ENCODE data around the gene SETDB1.
A peak's percentile ranks its signal among the peaks of the same experiment; 100 is the strongest.

Gene SETDB1

GRCh38 chr1:150997949-150998348, 71.8 kb downstream of the SETDB1 start:
- peaks cover 23% of the 10 kb centered on the region for H3K4me1 ChIP-seq (ENCODE audit: low read depth, poor library complexity, severe bottlenecking)
- H3K27ac ChIP-seq = no peak overlapping the region; the same call in 1 of the 2 replicates
- H3K4me2 ChIP-seq = no peak overlapping the region
- H3K9ac ChIP-seq = no peak overlapping the region
- H3K4me3 ChIP-seq (IDR thresholded peaks at IDR 0.05; ENCODE audit: insufficient read depth, low read depth, low read length) = no peak overlapping the region
- H2AFZ ChIP-seq (ENCODE audit: low read depth) = peak overlapping the region; percentile 23; the same call in 1 of the 2 replicates
- no peaks in the 10 kb centered on the region; the same call in 1 of the 2 replicates for H3K27me3 ChIP-seq (ENCODE audit: insufficient read depth, low read depth)
- H3K36me3 ChIP-seq (ENCODE audit: insufficient read depth) = no peaks in the 10 kb centered on the region
- H3K79me2 ChIP-seq (ENCODE audit: insufficient read depth, low read depth) = no peaks in the 10 kb centered on the region
- no peaks in the 10 kb centered on the region for H4K20me1 ChIP-seq (ENCODE audit: insufficient read depth)
- TF ChIP-seq, protein P1, sequence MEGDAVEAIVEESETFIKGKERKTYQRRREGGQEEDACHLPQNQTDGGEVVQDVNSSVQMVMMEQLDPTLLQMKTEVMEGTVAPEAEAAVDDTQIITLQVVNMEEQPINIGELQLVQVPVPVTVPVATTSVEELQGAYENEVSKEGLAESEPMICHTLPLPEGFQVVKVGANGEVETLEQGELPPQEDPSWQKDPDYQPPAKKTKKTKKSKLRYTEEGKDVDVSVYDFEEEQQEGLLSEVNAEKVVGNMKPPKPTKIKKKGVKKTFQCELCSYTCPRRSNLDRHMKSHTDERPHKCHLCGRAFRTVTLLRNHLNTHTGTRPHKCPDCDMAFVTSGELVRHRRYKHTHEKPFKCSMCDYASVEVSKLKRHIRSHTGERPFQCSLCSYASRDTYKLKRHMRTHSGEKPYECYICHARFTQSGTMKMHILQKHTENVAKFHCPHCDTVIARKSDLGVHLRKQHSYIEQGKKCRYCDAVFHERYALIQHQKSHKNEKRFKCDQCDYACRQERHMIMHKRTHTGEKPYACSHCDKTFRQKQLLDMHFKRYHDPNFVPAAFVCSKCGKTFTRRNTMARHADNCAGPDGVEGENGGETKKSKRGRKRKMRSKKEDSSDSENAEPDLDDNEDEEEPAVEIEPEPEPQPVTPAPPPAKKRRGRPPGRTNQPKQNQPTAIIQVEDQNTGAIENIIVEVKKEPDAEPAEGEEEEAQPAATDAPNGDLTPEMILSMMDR (conservative IDR thresholded peaks at IDR 0.05; ENCODE audit: low read depth, low read length) = no peak

- TF ChIP-seq, protein P1 (conservative IDR thresholded peaks at IDR 0.05; ENCODE audit: low read depth, low read length) = no peak
- no peak overlapping the region for H3K4me3 ChIP-seq (IDR thresholded peaks at IDR 0.05; ENCODE audit: insufficient read depth, low read depth, low read length)
- no peak overlapping the region for H3K9ac ChIP-seq
- no peaks in the 10 kb centered on the region for H3K36me3 ChIP-seq (ENCODE audit: insufficient read depth)
- no peaks in the 10 kb centered on the region; the same call in 1 of the 2 replicates for H3K27me3 ChIP-seq (ENCODE audit: insufficient read depth, low read depth)
- H3K4me1 ChIP-seq (ENCODE audit: low read depth, poor library complexity, severe bottlenecking) = peaks cover 34% of the 10 kb centered on the region
- no peak overlapping the region for H3K4me2 ChIP-seq
- no peak overlapping the region for H2AFZ ChIP-seq (ENCODE audit: low read depth)
- no peaks in the 10 kb centered on the region for H4K20me1 ChIP-seq (ENCODE audit: insufficient read depth)
- no peaks in the 10 kb centered on the region for H3K79me2 ChIP-seq (ENCODE audit: insufficient read depth, low read depth)
- no peak overlapping the region for H3K27ac ChIP-seq
Observed at GRCh38 chr1:150999051-150999674, 73.0 kb downstream of the SETDB1 start.

DNA sequence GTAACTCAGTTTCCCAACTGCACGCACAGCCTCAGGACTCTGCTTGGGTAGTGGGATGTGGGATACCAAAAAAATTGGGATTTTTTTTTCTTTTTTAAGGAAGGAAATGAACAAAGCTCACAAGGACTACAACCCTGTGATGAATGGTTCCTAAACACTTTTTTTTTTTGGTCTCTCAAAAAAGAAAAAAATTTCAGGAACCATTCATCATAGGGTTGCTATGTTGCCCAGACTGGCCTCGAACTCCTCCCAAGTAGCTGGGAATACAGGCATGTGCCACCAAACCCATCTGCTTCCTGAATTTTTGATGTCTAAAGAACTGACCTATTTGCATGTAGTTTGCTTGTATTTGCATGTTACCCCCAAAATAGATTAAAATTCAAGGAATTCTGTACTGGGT, 73.8 kb downstream of the SETDB1 start:
- no peak overlapping the region for H2AFZ ChIP-seq (ENCODE audit: low read depth)
- H3K27ac ChIP-seq = no peak overlapping the region
- no peak overlapping the region for H3K4me2 ChIP-seq
- no peaks in the 10 kb centered on the region; the same call in 1 of the 2 replicates for H3K27me3 ChIP-seq (ENCODE audit: insufficient read depth, low read depth)
- H3K9ac ChIP-seq = no peak overlapping the region
- H3K79me2 ChIP-seq (ENCODE audit: insufficient read depth, low read depth) = no peaks in the 10 kb centered on the region
- H3K4me1 ChIP-seq (ENCODE audit: low read depth, poor library complexity, severe bottlenecking) = peaks cover 36% of the 10 kb centered on the region
- H3K4me3 ChIP-seq (IDR thresholded peaks at IDR 0.05; ENCODE audit: insufficient read depth, low read depth, low read length) = no peak overlapping the region
- TF ChIP-seq, protein P1 (conservative IDR thresholded peaks at IDR 0.05; ENCODE audit: low read depth, low read length) = no peak
- no peaks in the 10 kb centered on the region for H4K20me1 ChIP-seq (ENCODE audit: insufficient read depth)
- H3K36me3 ChIP-seq (ENCODE audit: insufficient read depth) = no peaks in the 10 kb centered on the region

DNA sequence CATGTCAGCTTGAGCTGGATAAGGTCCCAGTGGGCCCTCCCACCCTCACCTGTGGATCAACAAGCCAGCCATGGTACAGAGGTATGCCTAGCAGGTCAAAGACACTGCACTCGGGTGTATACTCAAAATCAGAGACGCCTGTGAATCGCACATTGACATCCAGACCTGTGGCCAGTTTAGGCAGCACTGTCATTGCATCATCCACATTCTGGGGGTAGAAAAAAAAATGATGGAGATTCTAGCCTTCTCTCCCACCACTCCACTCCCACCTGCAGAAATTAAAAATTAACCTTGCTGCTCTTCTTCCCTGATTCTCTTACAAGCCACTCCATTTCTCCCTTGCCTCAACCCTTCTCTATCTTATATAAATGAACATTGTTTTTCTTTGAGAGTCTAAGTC, 74.2 kb downstream of the SETDB1 start:
- Histone ChIP-seq H3K4me2 (no peak overlapping the region), H3K79me2 (ENCODE audit: insufficient read depth, low read depth) (no peaks in the 10 kb centered on the region), H3K4me3 (IDR thresholded peaks at IDR 0.05; ENCODE audit: insufficient read depth, low read depth, low read length) (no peak overlapping the region), H3K36me3 (ENCODE audit: insufficient read depth) (no peaks in the 10 kb centered on the region), H3K27ac (no peak overlapping the region), H3K27me3 (ENCODE audit: insufficient read depth, low read depth) (no peaks in the 10 kb centered on the region; the same call in 1 of the 2 replicates), H3K9ac (no peak overlapping the region), H3K4me1 (ENCODE audit: low read depth, poor library complexity, severe bottlenecking) (peaks cover 38% of the 10 kb centered on the region), H4K20me1 (ENCODE audit: insufficient read depth) (no peaks in the 10 kb centered on the region), H2AFZ (ENCODE audit: low read depth) (no peak overlapping the region)
- TF ChIP-seq, protein P1 (conservative IDR thresholded peaks at IDR 0.05; ENCODE audit: low read depth, low read length) = no peak

All from KMS-11 (cell line).